Esophagus muscularis mucosa (tissue), 4 donors: ENCODE data around the gene GRIP1. TPM values are rescaled to one million over a fixed set of nuclear protein-coding genes. Genes with fewer than 3 reads are reported as not detected.

Experiments
- DNase-seq: peaks from one replicate; pipeline ENCODE4 v3.0.0-alpha.2; 2017; ENCODE audit errors: extremely low spot score
- H3K27ac ChIP-seq, 4 donors: fragments of 200-600 bp; sonication (generic); replicated peaks in 1 of 4; 1 replicate in 3 of 4; 2 replicates in 1 of 4; pipeline ENCODE4 v1.5.1; 2016 to 2019; ENCODE audit warnings: mild to moderate bottlenecking in 1 of 4
- H3K27me3 ChIP-seq, 4 donors: fragments of 200-600 bp; sonication (generic); one replicate each; pipeline versions ENCODE4 v1.5.1 to v1.6.0; 2016 to 2019
- H3K36me3 ChIP-seq, 4 donors: fragments of 200-600 bp; sonication (generic); one replicate each; pipeline ENCODE4 v1.5.1; 2016 to 2019
- H3K4me1 ChIP-seq, 4 donors: fragments of 200-600 bp; sonication (generic); one replicate each; pipeline ENCODE4 v1.5.1; 2016 to 2019
- H3K4me3 ChIP-seq, 4 donors: fragments of 200-600 bp; sonication (generic); 1 replicate in 2 of 4; 2 replicates in 2 of 4; pipeline ENCODE4 v1.5.1; 2016 to 2019; ENCODE audit warnings: mild to moderate bottlenecking in 4 of 4, moderate library complexity in 1 of 4
- H3K9me3 ChIP-seq, 4 donors: fragments of 200-600 bp; sonication (generic); 1 replicate in 3 of 4; 2 replicates in 1 of 4; pipeline ENCODE4 v1.5.1; 2016 to 2019
- CTCF ChIP-seq, 3 experiments: fragments of 200-600 bp in 2 of 3; fragments of 450-650 bp in 1 of 3; sonication (generic) in 2 of 3; IDR thresholded peaks; one replicate each; pipeline ENCODE4 v1.5.1; 2017 to 2019; ENCODE audit warnings: antibody characterized with exemption in 3 of 3, mild to moderate bottlenecking in 2 of 3, moderate library complexity in 1 of 3
- EP300 ChIP-seq: sonication (generic); formaldehyde crosslinking; IDR thresholded peaks from one replicate; pipeline ENCODE4 v1.6.1; 2017; ENCODE audit warnings: antibody characterized with exemption
- POLR2A ChIP-seq: fragments of 450-650 bp; IDR thresholded peaks from one replicate; pipeline ENCODE4 v1.6.1; 2017; ENCODE audit warnings: antibody characterized with exemption, moderate library complexity, mild to moderate bottlenecking, low read depth
- POLR2AphosphoS5 ChIP-seq, 2 donors: sonication (generic); formaldehyde crosslinking; IDR thresholded peaks; one replicate each; pipeline ENCODE4 v1.6.1; 2017; ENCODE audit warnings: antibody characterized with exemption in 2 of 2
- WGBS: methylation state at CpG from one replicate; pipeline ENCODE4 v1.1.5; 2018; 5-methylcytosine and 5-hydroxymethylcytosine counted together
- intact Hi-C: fragments of 100-400 bp; cut with DNase I; formaldehyde crosslinking; loops from one replicate; pipeline ENCODE4 v1.15.1; 2023
- total RNA-seq, 4 donors: library from RNA; depleted of rRNA; stranded (reverse); fragments of >200 nt; gene quantifications; one replicate each; pipeline versions ENCODE4 v1.1.0 to v1.2.1, GENCODE V29; 2016

GRIP1 gene
- total RNA-seq, 4 donors from 2014 or later = 12.5 to 15.2 (median 13.6) TPM

- Histone ChIP-seq H3K27ac (no peak overlapping the region), H3K4me1 (no peaks in the 10 kb centered on the region), H3K27me3 (no peaks in the 10 kb centered on the region), H3K9me3 (peaks cover 0 to 9% (median 4%) of the 10 kb centered on the region in 4 donors), H3K4me3 (no peak overlapping the region), H3K36me3 (no peaks in the 10 kb centered on the region)
- intact Hi-C loops = no loop called here
- TF ChIP-seq POLR2AphosphoS5 (IDR thresholded peaks at IDR 0.05) (no peak), CTCF (IDR thresholded peaks at IDR 0.05) (no peak), EP300 (no peak)
- 54% methylated on average over 3 of the region's 3 CpGs for WGBS
- DNase-seq = no peak
These were observed 196.3 kb downstream of the GRIP1 start for GRCh38 chr12:66482351-66483203.

GRCh38 chr12:66467932-66468331 is 210.9 kb downstream of the GRIP1 start:
- Histone ChIP-seq H3K4me1 (no peaks in the 10 kb centered on the region), H3K27ac (no peak overlapping the region), H3K36me3 (no peaks in the 10 kb centered on the region), H3K27me3 (no peaks in the 10 kb centered on the region), H3K9me3 (no peaks in the 10 kb centered on the region), H3K4me3 (no peak overlapping the region)
- no peak for DNase-seq
- no peak for TF ChIP-seq POLR2AphosphoS5 (IDR thresholded peaks at IDR 0.05)
- TF ChIP-seq EP300 = no peak
- no peak for TF ChIP-seq CTCF (IDR thresholded peaks at IDR 0.05)
- no peak for TF ChIP-seq POLR2A
- intact Hi-C loops = no loop called here

GRCh38 chr12:66461331-66461730 is 217.5 kb downstream of the GRIP1 start:
- Histone ChIP-seq H3K27ac (no peak overlapping the region), H3K27me3 (no peaks in the 10 kb centered on the region), H3K4me1 (no peaks in the 10 kb centered on the region), H3K4me3 (no peak overlapping the region), H3K9me3 (no peaks in the 10 kb centered on the region), H3K36me3 (peaks cover 0 to 6% (median 0%) of the 10 kb centered on the region in 4 donors)
- WGBS = 95% methylated on average over 3 of the region's 3 CpGs
- TF ChIP-seq POLR2A (no peak), POLR2AphosphoS5 (IDR thresholded peaks at IDR 0.05) (no peak), EP300 (no peak), CTCF (IDR thresholded peaks at IDR 0.05) (no peak)
- DNase-seq = no peak
- intact Hi-C loops = no loop called here

GRCh38 chr12:66459944-66460482 is 218.9 kb downstream of the GRIP1 start:
- DNase-seq = no peak
- 95% methylated on average over 7 of the region's 7 CpGs for WGBS
- Histone ChIP-seq H3K27ac (no peak overlapping the region), H3K4me1 (no peaks in the 10 kb centered on the region), H3K4me3 (no peak overlapping the region), H3K9me3 (no peaks in the 10 kb centered on the region), H3K27me3 (no peaks in the 10 kb centered on the region), H3K36me3 (peaks cover 0 to 12% (median 0%) of the 10 kb centered on the region in 4 donors)
- intact Hi-C loops = no loop called here
- TF ChIP-seq CTCF (IDR thresholded peaks at IDR 0.05) (no peak), POLR2A (no peak), EP300 (no peak), POLR2AphosphoS5 (IDR thresholded peaks at IDR 0.05) (no peak)
